C4-2B (cell line): Measurements from ENCODE around the gene PTEN.

ENCODE experiments used
- ZFX ChIP-seq: fragments of 450-650 bp; IDR thresholded peaks from 2 replicates; pipeline ENCODE4 v1.6.1; 2017
- TF ChIP-seq, protein P1 (sequence below): fragments of 450-650 bp; conservative IDR thresholded peaks from 2 replicates; pipeline ENCODE4 v1.5.1; 2017; ENCODE audit warnings: mild to moderate bottlenecking

DNA sequence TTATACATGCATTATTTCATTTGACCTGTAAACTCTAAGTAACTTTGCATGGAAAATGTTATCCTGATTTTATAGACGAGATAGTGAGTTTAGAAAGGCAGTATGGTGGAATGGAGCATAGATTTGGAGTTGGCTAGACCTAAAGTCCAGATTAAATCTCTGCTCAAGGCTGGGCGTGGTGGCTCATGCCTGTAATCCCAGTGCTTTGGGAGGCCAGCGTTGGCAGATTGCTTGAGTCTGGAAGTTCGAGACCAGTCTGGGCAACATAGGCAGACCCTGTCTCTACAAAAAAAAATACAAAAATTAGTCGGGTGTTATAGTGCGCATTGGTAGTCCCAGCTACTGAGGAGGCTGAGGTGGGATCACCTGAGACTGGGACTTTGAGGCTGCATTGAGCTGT lies 9.4 kb downstream of the PTEN start:
- TF ChIP-seq, protein P1, sequence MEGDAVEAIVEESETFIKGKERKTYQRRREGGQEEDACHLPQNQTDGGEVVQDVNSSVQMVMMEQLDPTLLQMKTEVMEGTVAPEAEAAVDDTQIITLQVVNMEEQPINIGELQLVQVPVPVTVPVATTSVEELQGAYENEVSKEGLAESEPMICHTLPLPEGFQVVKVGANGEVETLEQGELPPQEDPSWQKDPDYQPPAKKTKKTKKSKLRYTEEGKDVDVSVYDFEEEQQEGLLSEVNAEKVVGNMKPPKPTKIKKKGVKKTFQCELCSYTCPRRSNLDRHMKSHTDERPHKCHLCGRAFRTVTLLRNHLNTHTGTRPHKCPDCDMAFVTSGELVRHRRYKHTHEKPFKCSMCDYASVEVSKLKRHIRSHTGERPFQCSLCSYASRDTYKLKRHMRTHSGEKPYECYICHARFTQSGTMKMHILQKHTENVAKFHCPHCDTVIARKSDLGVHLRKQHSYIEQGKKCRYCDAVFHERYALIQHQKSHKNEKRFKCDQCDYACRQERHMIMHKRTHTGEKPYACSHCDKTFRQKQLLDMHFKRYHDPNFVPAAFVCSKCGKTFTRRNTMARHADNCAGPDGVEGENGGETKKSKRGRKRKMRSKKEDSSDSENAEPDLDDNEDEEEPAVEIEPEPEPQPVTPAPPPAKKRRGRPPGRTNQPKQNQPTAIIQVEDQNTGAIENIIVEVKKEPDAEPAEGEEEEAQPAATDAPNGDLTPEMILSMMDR: no peak
- no peak for TF ChIP-seq ZFX
